Measurements from ENCODE around the gene UQCR11. TPM values are rescaled to one million over a fixed set of nuclear protein-coding genes. Genes with fewer than 3 reads are reported as not detected.

UQCR11 gene
- polyA plus RNA-seq, 1 donor (not counting 4 experiments of a cell fraction or from before 2014, with no cell fraction given), result 327 TPM

GRCh38 chr19:1580382-1580781, 24.9 kb downstream of the UQCR11 start:
- TF ChIP-seq, protein P1, sequence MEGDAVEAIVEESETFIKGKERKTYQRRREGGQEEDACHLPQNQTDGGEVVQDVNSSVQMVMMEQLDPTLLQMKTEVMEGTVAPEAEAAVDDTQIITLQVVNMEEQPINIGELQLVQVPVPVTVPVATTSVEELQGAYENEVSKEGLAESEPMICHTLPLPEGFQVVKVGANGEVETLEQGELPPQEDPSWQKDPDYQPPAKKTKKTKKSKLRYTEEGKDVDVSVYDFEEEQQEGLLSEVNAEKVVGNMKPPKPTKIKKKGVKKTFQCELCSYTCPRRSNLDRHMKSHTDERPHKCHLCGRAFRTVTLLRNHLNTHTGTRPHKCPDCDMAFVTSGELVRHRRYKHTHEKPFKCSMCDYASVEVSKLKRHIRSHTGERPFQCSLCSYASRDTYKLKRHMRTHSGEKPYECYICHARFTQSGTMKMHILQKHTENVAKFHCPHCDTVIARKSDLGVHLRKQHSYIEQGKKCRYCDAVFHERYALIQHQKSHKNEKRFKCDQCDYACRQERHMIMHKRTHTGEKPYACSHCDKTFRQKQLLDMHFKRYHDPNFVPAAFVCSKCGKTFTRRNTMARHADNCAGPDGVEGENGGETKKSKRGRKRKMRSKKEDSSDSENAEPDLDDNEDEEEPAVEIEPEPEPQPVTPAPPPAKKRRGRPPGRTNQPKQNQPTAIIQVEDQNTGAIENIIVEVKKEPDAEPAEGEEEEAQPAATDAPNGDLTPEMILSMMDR (optimal IDR thresholded peaks at IDR 0.05 in 1 of 3, IDR thresholded peaks at IDR 0.05 in 1 of 3, conservative IDR thresholded peaks at IDR 0.05 in 1 of 3; ENCODE audit: extremely low read depth in 1 of 3, insufficient read depth in 2 of 3, low read length in 3 of 3), result no peak
- Histone ChIP-seq H3K9me3 (ENCODE audit: control insufficient read depth, low read depth, low read length) (no peaks in the 10 kb centered on the region), H4K20me1 (ENCODE audit: control insufficient read depth, extremely low read depth, insufficient read depth, low read length) (no peaks in the 10 kb centered on the region), H3K79me2 (ENCODE audit: control insufficient read depth, insufficient read depth, low read length) (peaks cover 2% of the 10 kb centered on the region), H3K27me3 (ENCODE audit: control insufficient read depth, extremely low read depth, insufficient read depth, low read length) (no peaks in the 10 kb centered on the region), H3K9me1 (ENCODE audit: control insufficient read depth, extremely low read depth, insufficient read depth, low read length) (no peaks in the 10 kb centered on the region), H2AFZ (ENCODE audit: control insufficient read depth, low read length) (no peak overlapping the region), H3K4me3 (ENCODE audit: control insufficient read depth in 2 of 3, extremely low read depth in 1 of 3, insufficient read depth in 2 of 3, low read depth in 1 of 3, low read length in 3 of 3) (no peak overlapping the region), H3K4me1 (ENCODE audit: control insufficient read depth, extremely low read depth, insufficient read depth, low read length) (no peaks in the 10 kb centered on the region), H3K36me3 (ENCODE audit: control insufficient read depth in 2 of 2, extremely low read depth in 1 of 2, insufficient read depth in 2 of 2, low read length in 2 of 2) (peaks cover 5 to 23% of the 10 kb centered on the region in 2 experiments), H3K9ac (ENCODE audit: control insufficient read depth, extremely low read depth, insufficient read depth, low read length) (no peak overlapping the region), H3K27ac (ENCODE audit: control insufficient read depth, insufficient read depth, low read length) (no peak overlapping the region), H3K4me2 (ENCODE audit: control insufficient read depth, extremely low read depth, insufficient read depth, low read depth, low read length) (no peak overlapping the region)
- FAIRE-seq (no peak), DNase-seq (ENCODE audit: low read depth, low spot score) (no peak)
- dilution Hi-C loops (cut with MboI; ENCODE audit: extremely low pct_ligation_motif_present, low sequenced_read_pairs), result no loop called here

- H3K4me1 ChIP-seq (ENCODE audit: control insufficient read depth, extremely low read depth, insufficient read depth, low read length), result no peaks in the 10 kb centered on the region
- H2AFZ ChIP-seq (ENCODE audit: control insufficient read depth, low read length), result no peak overlapping the region
- no peak overlapping the region for H3K4me3 ChIP-seq (ENCODE audit: control insufficient read depth in 2 of 3, extremely low read depth in 1 of 3, insufficient read depth in 2 of 3, low read depth in 1 of 3, low read length in 3 of 3)
- H3K9ac ChIP-seq (ENCODE audit: control insufficient read depth, extremely low read depth, insufficient read depth, low read length), result no peak overlapping the region
- no peaks in the 10 kb centered on the region for H3K9me3 ChIP-seq (ENCODE audit: control insufficient read depth, low read depth, low read length)
- H3K4me2 ChIP-seq (ENCODE audit: control insufficient read depth, extremely low read depth, insufficient read depth, low read depth, low read length), result no peak overlapping the region
- no peaks in the 10 kb centered on the region for H3K27me3 ChIP-seq (ENCODE audit: control insufficient read depth, extremely low read depth, insufficient read depth, low read length)
- H3K27ac ChIP-seq (ENCODE audit: control insufficient read depth, insufficient read depth, low read length), result no peak overlapping the region
- peaks cover 5 to 23% of the 10 kb centered on the region in 2 experiments for H3K36me3 ChIP-seq (ENCODE audit: control insufficient read depth in 2 of 2, extremely low read depth in 1 of 2, insufficient read depth in 2 of 2, low read length in 2 of 2)
- TF ChIP-seq, protein P1 (optimal IDR thresholded peaks at IDR 0.05 in 1 of 3, IDR thresholded peaks at IDR 0.05 in 1 of 3, conservative IDR thresholded peaks at IDR 0.05 in 1 of 3; ENCODE audit: extremely low read depth in 1 of 3, insufficient read depth in 2 of 3, low read length in 3 of 3), result no peak
- TF ChIP-seq EZH2 (IDR thresholded peaks at IDR 0.05; ENCODE audit: low read length), result no peak
- FAIRE-seq, result no peak
- DNase-seq (ENCODE audit: low read depth, low spot score), result no peak
- dilution Hi-C loops (cut with MboI; ENCODE audit: extremely low pct_ligation_motif_present, low sequenced_read_pairs), result no loop called here
- H3K9me1 ChIP-seq (ENCODE audit: control insufficient read depth, extremely low read depth, insufficient read depth, low read length), result no peaks in the 10 kb centered on the region
- H4K20me1 ChIP-seq (ENCODE audit: control insufficient read depth, extremely low read depth, insufficient read depth, low read length), result no peaks in the 10 kb centered on the region
- H3K79me2 ChIP-seq (ENCODE audit: control insufficient read depth, insufficient read depth, low read length), result no peaks in the 10 kb centered on the region
Observed at GRCh38 chr19:1579222-1579621, 26.0 kb downstream of the UQCR11 start.
